Left colon (tissue), 2 donors: ENCODE measurements around the gene PNMA8B. TPM values are rescaled to one million over a fixed set of nuclear protein-coding genes. Genes with fewer than 3 reads are reported as not detected.

Experiments
- total RNA-seq, 2 donors: library from RNA; stranded (reverse); fragmentation: NEBNext Ultra II Directional; extraction: Animal tissue kit (Norgen Biotek cat#: 25700); gene quantifications; one replicate each; pipeline ENCODE4 v1.2.1, GENCODE V29; 2021
- donor health status: DM: no; HTN: no; CAD: no.
- donor health status: DM: yes; HTN: yes; CAD: no.

The PNMA8B gene
- total RNA-seq, 2 donors from 2014 or later = 0.21 to 0.61 TPM

Other genes with a start within 250 kb of the PNMA8B start
- 10 to 100 TPM; 12.0 to 14.6 TPM for gene HIF3A, start 198.8 kb downstream of the PNMA8B start, total RNA-seq
- 10 to 100 TPM; 51.8 to 80.7 TPM for gene PPP5C, start 148.8 kb downstream of the PNMA8B start, total RNA-seq
- gene CCDC8, start 82.3 kb downstream of the PNMA8B start, total RNA-seq = 1 to 10 TPM in 1 of 2 donors, under 1 TPM in 1; 0.40 to 2.5 TPM
- gene PNMA8C, start 66.9 kb downstream of the PNMA8B start, total RNA-seq = under 1 TPM in 1 of 2 donors, not detected in 1; 0.06 TPM
- 1 to 10 TPM in 1 of 2 donors, under 1 TPM in 1; 0.24 to 1.1 TPM for gene PNMA8A, start 24.3 kb downstream of the PNMA8B start, total RNA-seq
- gene CALM3, start 105.5 kb upstream of the PNMA8B start, total RNA-seq = 100 to 1,000 TPM; 250 to 278 TPM
- gene PTGIR, start 129.2 kb upstream of the PNMA8B start, total RNA-seq = 1 to 10 TPM in 1 of 2 donors, under 1 TPM in 1; 0.58 to 1.6 TPM
- gene GNG8, start 140.3 kb upstream of the PNMA8B start, total RNA-seq = not detected
- gene DACT3, start 165.3 kb upstream of the PNMA8B start, total RNA-seq = 1 to 10 TPM; 1.1 to 7.8 TPM
- gene PRKD2, start 221.2 kb upstream of the PNMA8B start, total RNA-seq = 10 to 100 TPM; 62.5 to 64.4 TPM